GM23248 (cell line): ENCODE results near the gene GABRB3.

Source experiments
- EZH2 ChIP-seq: fragments of 200-600 bp; sonication (generic); IDR thresholded peaks from 2 replicates; pipeline ENCODE4 v1.6.1; 2018; ENCODE audit warnings: antibody characterized with exemption, mild to moderate bottlenecking; ENCODE audit not compliant: insufficient read depth, poor library complexity, severe bottlenecking
- EZH2phosphoT487 ChIP-seq: fragments of 200-600 bp; sonication (generic); IDR thresholded peaks from 2 replicates; pipeline ENCODE4 v1.6.1; 2018; ENCODE audit warnings: antibody characterized with exemption, moderate library complexity, mild to moderate bottlenecking, low read depth; ENCODE audit not compliant: insufficient read depth

DNA sequence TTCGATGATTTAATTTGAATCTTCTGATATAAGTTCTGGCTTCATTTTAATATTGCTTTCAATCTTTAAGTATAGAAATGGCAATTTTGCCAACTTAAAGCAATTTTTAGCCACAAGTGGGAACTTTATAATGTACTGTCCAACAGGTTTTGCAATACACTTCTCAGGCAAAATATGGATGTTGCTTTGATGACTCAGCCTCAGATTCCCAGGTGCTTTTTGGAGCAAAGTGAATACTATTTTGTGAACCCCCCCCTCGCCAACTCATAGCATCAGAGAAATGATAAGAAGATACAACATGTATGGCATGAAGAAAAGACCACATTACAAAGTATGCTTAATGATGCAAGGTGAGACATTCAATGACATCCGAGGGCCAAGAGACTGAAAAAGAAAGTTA, 158.1 kb downstream of the GABRB3 start:
- TF ChIP-seq EZH2phosphoT487 (no peak), EZH2 (no peak)
